Stomach smooth muscle (tissue), 2 donors: ENCODE results near the gene S100A14.

Source experiments
- H3K27ac ChIP-seq: one replicate; pipeline ENCODE4 v1.7.0; 2013; ENCODE audit warnings: mild to moderate bottlenecking, low read length, inconsistent platforms
- H3K27me3 ChIP-seq, 2 donors: one replicate each; pipeline ENCODE4 v1.7.0; 2013; ENCODE audit warnings: low read length in 2 of 2; ENCODE audit not compliant: insufficient read depth in 2 of 2, control insufficient read depth in 1 of 2
- H3K36me3 ChIP-seq, 2 donors: one replicate each; pipeline ENCODE4 v1.7.0; 2013; ENCODE audit warnings: low read length in 2 of 2; ENCODE audit not compliant: control insufficient read depth in 2 of 2, insufficient read depth in 2 of 2
- H3K4me1 ChIP-seq: one replicate; pipeline ENCODE4 v1.7.0; 2013; ENCODE audit warnings: low read length; ENCODE audit not compliant: control insufficient read depth, insufficient read depth
- H3K4me3 ChIP-seq, 2 donors: one replicate each; pipeline ENCODE4 v1.7.0; 2013; ENCODE audit warnings: low read length in 2 of 2
- H3K9ac ChIP-seq, 2 donors: one replicate each; pipeline ENCODE4 v1.7.0; 2013; ENCODE audit warnings: low read length in 2 of 2, mild to moderate bottlenecking in 1 of 2
- H3K9me3 ChIP-seq, 2 donors: one replicate each; pipeline ENCODE4 v1.7.0; 2013; ENCODE audit warnings: low read length in 2 of 2; ENCODE audit not compliant: control insufficient read depth in 2 of 2
- donor health status: healthy.
- donor health status: Pancreatic carcinoma.

Gene S100A14

GRCh38 chr1:153614189-153614900 lies 1.8 kb downstream of the S100A14 start:
- no peak overlapping the region for H3K27ac ChIP-seq
- no peaks in the 10 kb centered on the region for H3K9me3 ChIP-seq
- no peak overlapping the region for H3K4me3 ChIP-seq
- H3K9ac ChIP-seq = no peak overlapping the region
- peaks cover 0 to 4% of the 10 kb centered on the region in 2 donors for H3K36me3 ChIP-seq
- H3K4me1 ChIP-seq = peaks cover 54% of the 10 kb centered on the region
- H3K27me3 ChIP-seq = no peaks in the 10 kb centered on the region

GRCh38 chr1:153613406-153613805 lies 2.7 kb downstream of the S100A14 start:
- H3K4me3 ChIP-seq = peak overlapping the region; percentile 80 to 91
- H3K27me3 ChIP-seq = no peaks in the 10 kb centered on the region
- peaks cover 63% of the 10 kb centered on the region for H3K4me1 ChIP-seq
- no peaks in the 10 kb centered on the region for H3K9me3 ChIP-seq
- peak overlapping the region; percentile 79 for H3K27ac ChIP-seq
- H3K9ac ChIP-seq = peak overlapping the region; percentile 86 to 95
- no peaks in the 10 kb centered on the region for H3K36me3 ChIP-seq

GRCh38 chr1:153612755-153613331 lies 3.3 kb downstream of the S100A14 start, which contains the start of gene S100A16:
Gene S100A16, minus strand, starts transcription at chr1:153613137. Its CDS starts 4,986 bp downstream, at chr1:153608151.
- Histone ChIP-seq H3K4me3 (peak within 1 kb of the TSS; percentile 80 to 91), H3K9ac (peak within 1 kb of the TSS; percentile 86 to 95), H3K4me1 (peaks cover 68% of the 10 kb centered on the region), H3K36me3 (no peaks in the 10 kb centered on the region), H3K9me3 (no peaks in the 10 kb centered on the region), H3K27me3 (no peaks in the 10 kb centered on the region), H3K27ac (peak within 1 kb of the TSS; percentile 79)

- H3K27ac ChIP-seq = peak overlapping the region; percentile 79
- peaks cover 6% of the 10 kb centered on the region in 2 donors for H3K36me3 ChIP-seq
- peak overlapping the region; percentile 80 to 91 for H3K4me3 ChIP-seq
- H3K9ac ChIP-seq = peak overlapping the region; percentile 86 to 95
- H3K9me3 ChIP-seq = no peaks in the 10 kb centered on the region
- H3K27me3 ChIP-seq = no peaks in the 10 kb centered on the region
- H3K4me1 ChIP-seq = peaks cover 69% of the 10 kb centered on the region
Observed at GRCh38 chr1:153612111-153612754, 3.9 kb downstream of the S100A14 start.

GRCh38 chr1:153611356-153611755 lies 4.8 kb downstream of the S100A14 start:
- H3K27me3 ChIP-seq = no peaks in the 10 kb centered on the region
- H3K4me1 ChIP-seq = peaks cover 60% of the 10 kb centered on the region
- no peaks in the 10 kb centered on the region for H3K9me3 ChIP-seq
- H3K9ac ChIP-seq = peak overlapping the region; percentile 86 to 95
- H3K4me3 ChIP-seq = peak overlapping the region; percentile 80 to 91
- H3K36me3 ChIP-seq = peaks cover 13% of the 10 kb centered on the region in 2 donors
- H3K27ac ChIP-seq = peak overlapping the region; percentile 79

- Histone ChIP-seq H3K27ac (no peak overlapping the region), H3K4me1 (peaks cover 56% of the 10 kb centered on the region), H3K4me3 (peak overlapping the region in 1 of 2 donors; percentile 91)
Observed at GRCh38 chr1:153610811-153611301, 5.3 kb downstream of the S100A14 start.

GRCh38 chr1:153610334-153610733 lies 5.8 kb downstream of the S100A14 start:
- H3K4me3 ChIP-seq = peak overlapping the region in 1 of 2 donors; percentile 29
- H3K9ac ChIP-seq = no peak overlapping the region
- H3K4me1 ChIP-seq = peaks cover 56% of the 10 kb centered on the region
- no peaks in the 10 kb centered on the region for H3K27me3 ChIP-seq
- H3K36me3 ChIP-seq = peaks cover 13% of the 10 kb centered on the region in 2 donors
- peak overlapping the region; percentile 11 for H3K27ac ChIP-seq
- no peaks in the 10 kb centered on the region for H3K9me3 ChIP-seq

More at GRCh38 chr1:153610811-153611301, 5.3 kb downstream of the S100A14 start:
- H3K27me3 ChIP-seq = no peaks in the 10 kb centered on the region
- H3K9me3 ChIP-seq = no peaks in the 10 kb centered on the region
- peaks cover 13% of the 10 kb centered on the region in 2 donors for H3K36me3 ChIP-seq
- H3K9ac ChIP-seq = no peak overlapping the region

- H3K9ac ChIP-seq = peak overlapping the region; percentile 21
- H3K27ac ChIP-seq = peak overlapping the region; percentile 49
- H3K4me3 ChIP-seq = peak overlapping the region in 1 of 2 donors; percentile 64
- H3K9me3 ChIP-seq = no peaks in the 10 kb centered on the region
- peaks cover 13 to 17% of the 10 kb centered on the region in 2 donors for H3K36me3 ChIP-seq
- H3K4me1 ChIP-seq = peaks cover 54% of the 10 kb centered on the region
- no peaks in the 10 kb centered on the region for H3K27me3 ChIP-seq
Observed at GRCh38 chr1:153609585-153609907, 6.6 kb downstream of the S100A14 start.

- Histone ChIP-seq H3K4me1 (peaks cover 50% of the 10 kb centered on the region), H3K4me3 (peak overlapping the region in 1 of 2 donors; percentile 64)
Observed at GRCh38 chr1:153608742-153609584, 7.2 kb downstream of the S100A14 start.

GRCh38 chr1:153608089-153608682 lies 7.9 kb downstream of the S100A14 start:
- peaks cover 48% of the 10 kb centered on the region for H3K4me1 ChIP-seq
- H3K9me3 ChIP-seq = no peaks in the 10 kb centered on the region
- peak overlapping the region; percentile 30 to 60 for H3K9ac ChIP-seq
- H3K27me3 ChIP-seq = no peaks in the 10 kb centered on the region
- peaks cover 13 to 17% of the 10 kb centered on the region in 2 donors for H3K36me3 ChIP-seq
- H3K4me3 ChIP-seq = peak overlapping the region in 1 of 2 donors; percentile 64
- peak overlapping the region; percentile 58 for H3K27ac ChIP-seq

More at GRCh38 chr1:153608742-153609584, 7.2 kb downstream of the S100A14 start:
- no peaks in the 10 kb centered on the region for H3K9me3 ChIP-seq
- no peaks in the 10 kb centered on the region for H3K27me3 ChIP-seq
- H3K9ac ChIP-seq = peak overlapping the region; percentile 30 to 60
- peak overlapping the region; percentile 58 for H3K27ac ChIP-seq
- peaks cover 13 to 17% of the 10 kb centered on the region in 2 donors for H3K36me3 ChIP-seq
